Measurements from ENCODE around the gene PIK3CD. TPM values are rescaled to one million over a fixed set of nuclear protein-coding genes. Genes with fewer than 3 reads are reported as not detected.

The PIK3CD gene
- total RNA-seq, 4 donors from 2014 or later, result 4.2 to 5.4 (median 5.0) TPM

- TF ChIP-seq CTCF (IDR thresholded peaks at IDR 0.05), result no peak
- TF ChIP-seq POLR2A (IDR thresholded peaks at IDR 0.05), result no peak
- 91 to 94% methylated on average over 25 of the region's 25 CpGs for WGBS, 2 donors
- DNase-seq (ENCODE audit: low spot score in 2 of 2), result no peak
- H3K4me3 ChIP-seq (ENCODE audit: low read depth, poor library complexity, severe bottlenecking), result no peak overlapping the region
- intact Hi-C loops (cut with DNase I; ENCODE audit: low total_unique reads), result no loop called here
Observed at GRCh38 chr1:9610548-9610947, 41.0 kb upstream of the PIK3CD start.

DNA sequence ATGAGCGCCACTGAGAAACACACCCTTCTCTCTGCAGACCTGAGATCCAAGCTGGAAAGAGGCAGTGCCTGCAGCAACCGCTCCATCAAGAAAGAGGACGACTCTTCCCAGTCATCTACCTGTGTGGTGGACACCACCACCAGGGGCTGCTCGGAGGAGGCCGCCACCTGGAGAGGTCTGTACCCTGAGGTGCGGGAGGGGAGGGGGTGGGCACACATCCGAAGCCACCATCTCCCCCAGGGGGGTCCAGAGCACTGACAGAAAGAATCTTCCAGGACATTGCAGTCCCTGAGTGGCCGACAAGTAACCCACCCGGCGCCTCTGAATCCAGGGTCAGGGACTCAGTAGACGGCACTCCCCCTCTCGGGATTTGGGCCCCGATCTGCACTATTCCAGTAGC is 39.8 kb upstream of the PIK3CD start:
- 83 to 91% methylated on average over 11 to 13 of the region's 13 CpGs for WGBS, 2 donors
- DNase-seq (ENCODE audit: low spot score in 2 of 2), result no peak
- TF ChIP-seq POLR2A (IDR thresholded peaks at IDR 0.05) (no peak), CTCF (IDR thresholded peaks at IDR 0.05) (no peak)
- intact Hi-C loops (cut with DNase I; ENCODE audit: low total_unique reads), result no loop called here
- no peak overlapping the region for H3K4me3 ChIP-seq (ENCODE audit: low read depth, poor library complexity, severe bottlenecking)

DNA sequence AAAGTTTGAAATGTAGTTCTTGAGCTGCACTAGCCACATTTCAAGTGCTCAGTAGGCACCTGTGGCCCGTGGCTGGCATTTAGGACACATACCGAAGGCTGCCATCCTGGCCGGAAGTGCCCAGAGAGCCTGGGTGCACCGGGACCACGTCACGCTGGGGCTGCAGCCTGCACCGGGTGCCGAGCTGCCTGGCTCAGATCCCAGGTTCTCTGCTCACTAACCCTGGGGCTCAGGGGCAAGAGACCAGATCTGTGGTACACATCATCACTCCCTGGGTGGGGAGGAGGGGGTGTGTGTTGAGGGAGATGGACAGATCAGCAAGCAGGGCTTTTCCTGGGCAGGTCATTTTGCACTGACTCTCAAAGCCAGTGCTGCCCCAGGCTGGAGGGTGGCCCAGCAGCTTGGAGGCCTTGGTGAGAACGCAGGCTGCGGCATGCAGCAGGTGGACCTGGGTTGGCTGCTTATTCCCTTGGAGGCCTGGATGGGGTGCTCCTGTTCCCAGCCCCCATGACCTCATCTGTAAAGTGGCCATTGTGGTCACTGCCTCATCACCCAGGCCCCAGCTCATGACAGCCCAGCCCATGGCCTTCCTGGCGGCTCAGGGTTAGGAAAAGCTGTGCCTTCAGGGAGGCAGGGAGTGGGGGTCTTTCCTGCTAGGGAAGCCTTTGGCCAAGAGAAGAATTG is 39.2 kb upstream of the PIK3CD start:
- WGBS, 2 donors, result 74 to 87% methylated on average over 10 to 11 of the region's 11 CpGs
- DNase-seq (ENCODE audit: low spot score in 2 of 2), result no peak
- TF ChIP-seq POLR2A (IDR thresholded peaks at IDR 0.05) (no peak), CTCF (IDR thresholded peaks at IDR 0.05) (no peak)
- no peak overlapping the region for H3K4me3 ChIP-seq (ENCODE audit: low read depth, poor library complexity, severe bottlenecking)
- intact Hi-C loops (cut with DNase I; ENCODE audit: low total_unique reads), result no loop called here

DNA sequence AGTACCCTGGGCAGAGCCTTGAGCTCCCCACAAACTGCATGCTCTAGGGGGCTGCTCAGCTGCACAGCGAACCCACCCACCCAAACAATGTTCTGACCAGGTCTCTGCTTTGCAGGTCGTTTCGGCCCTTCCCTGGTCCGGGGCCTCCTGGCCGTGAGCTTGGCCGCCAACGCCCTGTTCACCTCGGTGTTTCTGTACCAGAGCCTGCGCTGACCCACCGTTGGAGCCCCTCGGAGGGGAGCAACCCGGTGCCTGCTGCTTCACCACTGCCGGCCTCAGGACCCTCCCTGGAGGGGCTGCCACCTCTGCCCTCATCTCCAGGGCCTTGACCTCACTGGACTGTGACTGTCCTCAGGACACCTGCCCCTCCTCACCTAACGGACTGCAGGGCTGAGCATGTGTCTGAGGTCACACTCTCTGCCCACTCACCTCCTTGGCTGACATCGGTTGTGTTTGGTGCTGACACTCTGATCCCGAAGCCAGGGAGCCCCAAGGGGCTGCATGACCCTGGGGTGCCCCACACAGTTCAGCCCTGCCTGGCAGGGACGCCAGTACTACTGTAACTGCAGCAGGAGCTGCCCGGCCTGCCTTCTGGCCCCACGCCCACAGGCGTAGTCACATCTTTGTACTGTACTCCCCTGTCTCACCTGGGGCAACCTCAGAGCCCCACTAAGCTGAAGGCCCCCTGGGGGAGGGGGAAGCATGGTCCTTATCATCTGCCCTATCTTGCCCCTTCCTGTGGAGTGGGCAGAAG is 38.5 kb upstream of the PIK3CD start:
- no peak for TF ChIP-seq CTCF (IDR thresholded peaks at IDR 0.05)
- no peak for TF ChIP-seq POLR2A (IDR thresholded peaks at IDR 0.05)
- 67 to 90% methylated on average over 5 to 18 of the region's 20 CpGs for WGBS, 2 donors
- no peak for DNase-seq (ENCODE audit: low spot score in 2 of 2)
- no peak overlapping the region for H3K4me3 ChIP-seq (ENCODE audit: low read depth, poor library complexity, severe bottlenecking)
- intact Hi-C loops (cut with DNase I; ENCODE audit: low total_unique reads), result no loop called here

DNA sequence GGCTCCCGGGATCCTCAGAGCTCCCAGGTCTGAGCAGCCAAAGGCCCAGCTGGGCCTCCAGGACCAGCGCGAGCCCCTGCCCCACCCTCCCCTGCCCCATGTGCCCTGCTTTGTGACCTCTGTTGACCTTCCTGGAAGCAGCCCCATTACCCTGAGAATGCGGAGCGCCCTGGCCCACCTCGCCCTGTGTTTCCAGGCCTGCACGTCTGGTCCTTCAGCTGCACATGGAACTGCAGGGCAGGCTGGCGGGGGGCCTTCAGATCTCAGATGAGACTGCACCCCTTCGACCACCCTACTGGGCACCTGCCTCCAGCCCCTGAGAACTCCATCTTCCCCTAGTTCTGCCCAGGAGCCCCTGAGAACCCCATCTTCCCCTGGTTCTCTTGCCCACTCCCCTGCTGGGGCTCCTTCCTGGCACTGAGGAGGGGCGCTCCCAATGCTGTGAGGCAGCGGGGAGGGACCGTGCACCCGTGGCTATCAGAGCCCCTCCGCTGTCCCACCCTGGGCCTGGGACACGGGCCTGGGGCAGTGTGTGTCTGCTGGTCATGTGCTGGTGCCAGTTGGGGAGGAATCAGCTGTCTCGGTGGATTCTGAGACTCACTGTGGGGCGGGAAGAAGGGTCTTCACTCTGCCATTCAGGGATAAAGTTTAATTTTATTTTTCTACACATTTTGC is 37.8 kb upstream of the PIK3CD start:
- 80 to 89% methylated on average over 14 to 17 of the region's 17 CpGs for WGBS, 2 donors
- no peak overlapping the region for H3K4me3 ChIP-seq (ENCODE audit: low read depth, poor library complexity, severe bottlenecking)
- no peak for TF ChIP-seq CTCF (IDR thresholded peaks at IDR 0.05)
- no peak for TF ChIP-seq POLR2A (IDR thresholded peaks at IDR 0.05)
- no peak for DNase-seq (ENCODE audit: low spot score in 2 of 2)
- intact Hi-C loops (cut with DNase I; ENCODE audit: low total_unique reads), result no loop called here
